ENCODE data around the gene CDK5.

Gene CDK5

GRCh38 chr7:151010307-151011096, 47.2 kb downstream of the CDK5 start:
- Histone ChIP-seq H3K27ac (no peak overlapping the region), H3K36me3 (ENCODE audit: insufficient read depth) (no peaks in the 10 kb centered on the region), H3K79me2 (ENCODE audit: insufficient read depth, low read depth) (no peaks in the 10 kb centered on the region), H3K4me3 (IDR thresholded peaks at IDR 0.05; ENCODE audit: insufficient read depth, low read depth, low read length) (no peak overlapping the region), H2AFZ (ENCODE audit: low read depth) (no peak overlapping the region), H3K27me3 (ENCODE audit: insufficient read depth, low read depth) (no peaks in the 10 kb centered on the region; the same call in 1 of the 2 replicates), H3K4me2 (no peak overlapping the region), H3K4me1 (ENCODE audit: low read depth, poor library complexity, severe bottlenecking) (peaks cover 14% of the 10 kb centered on the region), H3K9ac (no peak overlapping the region), H4K20me1 (ENCODE audit: insufficient read depth) (no peaks in the 10 kb centered on the region)
- TF ChIP-seq, protein P1, sequence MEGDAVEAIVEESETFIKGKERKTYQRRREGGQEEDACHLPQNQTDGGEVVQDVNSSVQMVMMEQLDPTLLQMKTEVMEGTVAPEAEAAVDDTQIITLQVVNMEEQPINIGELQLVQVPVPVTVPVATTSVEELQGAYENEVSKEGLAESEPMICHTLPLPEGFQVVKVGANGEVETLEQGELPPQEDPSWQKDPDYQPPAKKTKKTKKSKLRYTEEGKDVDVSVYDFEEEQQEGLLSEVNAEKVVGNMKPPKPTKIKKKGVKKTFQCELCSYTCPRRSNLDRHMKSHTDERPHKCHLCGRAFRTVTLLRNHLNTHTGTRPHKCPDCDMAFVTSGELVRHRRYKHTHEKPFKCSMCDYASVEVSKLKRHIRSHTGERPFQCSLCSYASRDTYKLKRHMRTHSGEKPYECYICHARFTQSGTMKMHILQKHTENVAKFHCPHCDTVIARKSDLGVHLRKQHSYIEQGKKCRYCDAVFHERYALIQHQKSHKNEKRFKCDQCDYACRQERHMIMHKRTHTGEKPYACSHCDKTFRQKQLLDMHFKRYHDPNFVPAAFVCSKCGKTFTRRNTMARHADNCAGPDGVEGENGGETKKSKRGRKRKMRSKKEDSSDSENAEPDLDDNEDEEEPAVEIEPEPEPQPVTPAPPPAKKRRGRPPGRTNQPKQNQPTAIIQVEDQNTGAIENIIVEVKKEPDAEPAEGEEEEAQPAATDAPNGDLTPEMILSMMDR (conservative IDR thresholded peaks at IDR 0.05; ENCODE audit: low read depth, low read length) = no peak

- Histone ChIP-seq H3K4me2 (no peak overlapping the region), H3K4me3 (IDR thresholded peaks at IDR 0.05; ENCODE audit: insufficient read depth, low read depth, low read length) (no peak overlapping the region), H3K9ac (no peak overlapping the region), H3K36me3 (ENCODE audit: insufficient read depth) (no peaks in the 10 kb centered on the region), H4K20me1 (ENCODE audit: insufficient read depth) (no peaks in the 10 kb centered on the region), H3K4me1 (ENCODE audit: low read depth, poor library complexity, severe bottlenecking) (peaks cover 14% of the 10 kb centered on the region), H3K79me2 (ENCODE audit: insufficient read depth, low read depth) (no peaks in the 10 kb centered on the region), H2AFZ (ENCODE audit: low read depth) (no peak overlapping the region), H3K27me3 (ENCODE audit: insufficient read depth, low read depth) (no peaks in the 10 kb centered on the region; the same call in 1 of the 2 replicates), H3K27ac (no peak overlapping the region)
- TF ChIP-seq, protein P1 (conservative IDR thresholded peaks at IDR 0.05; ENCODE audit: low read depth, low read length) = no peak
Observed at GRCh38 chr7:151010037-151010306, 47.7 kb downstream of the CDK5 start.

DNA sequence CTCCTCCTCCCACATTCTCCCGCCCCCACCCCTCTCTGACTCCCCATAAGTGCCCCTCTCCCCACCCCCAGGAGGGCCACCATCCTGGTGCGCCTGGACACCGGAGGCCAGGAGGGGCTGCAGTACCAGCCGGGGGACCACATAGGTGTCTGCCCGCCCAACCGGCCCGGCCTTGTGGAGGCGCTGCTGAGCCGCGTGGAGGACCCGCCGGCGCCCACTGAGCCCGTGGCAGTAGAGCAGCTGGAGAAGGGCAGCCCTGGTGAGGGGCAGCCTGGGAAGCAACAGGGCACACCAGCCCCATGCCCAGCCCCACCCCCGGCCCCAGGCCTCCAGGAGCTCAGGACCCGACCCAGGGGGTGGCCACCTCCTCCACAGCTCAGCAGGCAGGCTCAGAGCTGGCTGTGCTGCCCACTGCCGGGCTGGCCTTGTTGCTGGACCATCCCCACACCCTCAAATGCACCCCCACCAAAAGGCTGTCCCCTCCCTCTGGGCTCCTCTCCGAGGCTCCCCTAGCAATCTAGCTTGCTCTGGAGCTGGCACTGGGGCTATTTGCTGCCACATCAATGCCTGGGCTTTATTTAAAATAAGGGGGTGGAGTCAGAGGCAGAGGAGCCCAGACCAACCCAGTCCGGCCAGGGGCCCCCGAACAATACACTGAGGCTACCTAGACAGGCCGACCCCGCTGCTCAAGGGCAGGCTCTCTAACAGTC, 48.2 kb downstream of the CDK5 start:
- H3K27me3 ChIP-seq (ENCODE audit: insufficient read depth, low read depth) = no peaks in the 10 kb centered on the region; the same call in 1 of the 2 replicates
- no peak overlapping the region for H3K4me3 ChIP-seq (IDR thresholded peaks at IDR 0.05; ENCODE audit: insufficient read depth, low read depth, low read length)
- TF ChIP-seq, protein P1 (conservative IDR thresholded peaks at IDR 0.05; ENCODE audit: low read depth, low read length) = no peak
- H4K20me1 ChIP-seq (ENCODE audit: insufficient read depth) = no peaks in the 10 kb centered on the region
- H3K4me2 ChIP-seq = no peak overlapping the region
- H3K4me1 ChIP-seq (ENCODE audit: low read depth, poor library complexity, severe bottlenecking) = peaks cover 12% of the 10 kb centered on the region
- no peak overlapping the region for H2AFZ ChIP-seq (ENCODE audit: low read depth)
- H3K27ac ChIP-seq = no peak overlapping the region
- no peak overlapping the region for H3K9ac ChIP-seq
- no peaks in the 10 kb centered on the region for H3K36me3 ChIP-seq (ENCODE audit: insufficient read depth)
- no peaks in the 10 kb centered on the region for H3K79me2 ChIP-seq (ENCODE audit: insufficient read depth, low read depth)

DNA sequence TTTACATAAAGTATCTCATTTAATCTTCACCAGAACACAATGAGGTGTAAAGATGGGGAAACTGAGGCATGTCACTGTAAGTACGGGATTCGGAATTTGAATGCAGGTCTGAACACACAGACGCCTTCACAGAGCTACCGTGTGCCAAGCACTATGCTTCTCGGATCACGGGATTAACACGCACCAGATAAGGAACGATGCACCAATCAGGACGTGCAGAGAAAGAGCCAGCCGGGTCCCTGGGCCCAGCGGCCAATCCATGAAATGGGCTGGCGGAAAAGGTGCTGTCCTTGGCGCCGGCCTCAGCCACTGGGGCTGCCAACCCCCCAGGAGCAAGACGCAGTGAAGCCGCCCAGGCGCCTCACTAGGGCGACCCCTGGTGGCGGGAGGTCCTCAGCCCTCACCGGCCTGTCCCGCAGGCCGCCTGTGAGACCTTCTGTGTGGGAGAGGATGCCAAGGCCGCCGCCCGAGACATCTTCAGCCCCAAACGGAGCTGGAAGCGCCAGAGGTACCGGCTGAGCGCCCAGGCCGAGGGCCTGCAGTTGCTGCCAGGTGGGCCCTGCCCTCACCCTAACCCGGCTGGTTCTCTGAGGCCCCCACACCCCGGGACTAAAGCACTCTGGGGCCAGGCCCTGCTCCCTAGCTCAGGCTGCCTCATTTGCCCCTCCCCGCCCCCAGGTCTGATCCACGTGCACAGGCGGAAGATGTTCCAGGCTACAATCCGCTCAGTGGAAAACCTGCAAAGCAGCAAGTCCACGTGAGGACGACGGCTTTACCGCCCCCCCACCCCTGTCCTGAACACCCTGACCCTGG, 49.0 kb downstream of the CDK5 start:
- no peaks in the 10 kb centered on the region; the same call in 1 of the 2 replicates for H3K27me3 ChIP-seq (ENCODE audit: insufficient read depth, low read depth)
- TF ChIP-seq, protein P1 (conservative IDR thresholded peaks at IDR 0.05; ENCODE audit: low read depth, low read length) = peak; percentile 62
- no peak overlapping the region for H3K27ac ChIP-seq
- no peaks in the 10 kb centered on the region for H3K36me3 ChIP-seq (ENCODE audit: insufficient read depth)
- no peak overlapping the region for H3K4me3 ChIP-seq (IDR thresholded peaks at IDR 0.05; ENCODE audit: insufficient read depth, low read depth, low read length)
- no peak overlapping the region for H3K4me2 ChIP-seq
- peaks cover 6% of the 10 kb centered on the region for H3K4me1 ChIP-seq (ENCODE audit: low read depth, poor library complexity, severe bottlenecking)
- no peak overlapping the region for H3K9ac ChIP-seq
- H2AFZ ChIP-seq (ENCODE audit: low read depth) = no peak overlapping the region
- no peaks in the 10 kb centered on the region for H3K79me2 ChIP-seq (ENCODE audit: insufficient read depth, low read depth)
- no peaks in the 10 kb centered on the region for H4K20me1 ChIP-seq (ENCODE audit: insufficient read depth)
